ENCODE results near the gene TRDMT1. TPM values are rescaled to one million over a fixed set of nuclear protein-coding genes. Genes with fewer than 3 reads are reported as not detected.

TRDMT1 gene
- total and polyA plus RNA-seq, 3 donors from 2014 or later = 6.9 to 12.1 (median 9.7) TPM

- no peak overlapping the region for H3K4me3 ChIP-seq
- H3K36me3 ChIP-seq (ENCODE audit: low read depth, missing control alignments) = no peaks in the 10 kb centered on the region
- no peak overlapping the region for H3K27ac ChIP-seq
- intact Hi-C loops (cut with DNase I; ENCODE audit: low total_unique reads) = no loop called here
- H3K9me3 ChIP-seq = no peaks in the 10 kb centered on the region
- no peaks in the 10 kb centered on the region for H3K27me3 ChIP-seq
- WGBS, 2 donors = 91 to 92% methylated on average over 2 of the region's 2 CpGs
- H3K4me1 ChIP-seq = peaks cover 2% of the 10 kb centered on the region
- no peak for TF ChIP-seq CTCF (IDR thresholded peaks at IDR 0.05)
- no peak for TF ChIP-seq POLR2A (IDR thresholded peaks at IDR 0.05)
- no peak for DNase-seq
Observed at GRCh38 chr10:17240096-17240495, 38.6 kb upstream of the TRDMT1 start.

- TF ChIP-seq POLR2A (IDR thresholded peaks at IDR 0.05) = no peak
- TF ChIP-seq CTCF (IDR thresholded peaks at IDR 0.05) = no peak
- 86 to 92% methylated on average over 6 of the region's 6 CpGs for WGBS, 2 donors
- intact Hi-C loops (cut with DNase I; ENCODE audit: low total_unique reads) = no loop called here
- Histone ChIP-seq H3K4me1 (peaks cover 8% of the 10 kb centered on the region), H3K9me3 (no peaks in the 10 kb centered on the region), H3K36me3 (ENCODE audit: low read depth, missing control alignments) (no peaks in the 10 kb centered on the region), H3K27ac (no peak overlapping the region), H3K4me3 (no peak overlapping the region), H3K27me3 (no peaks in the 10 kb centered on the region)
- no peak for DNase-seq
Observed at GRCh38 chr10:17239345-17240085, 38.0 kb upstream of the TRDMT1 start.

GRCh38 chr10:17238445-17239291, 37.2 kb upstream of the TRDMT1 start:
- no peak overlapping the region for H3K4me3 ChIP-seq
- no peak for DNase-seq
- 58 to 63% methylated on average over 12 of the region's 12 CpGs for WGBS, 2 donors
- no peaks in the 10 kb centered on the region for H3K9me3 ChIP-seq
- no peaks in the 10 kb centered on the region for H3K27me3 ChIP-seq
- no peak overlapping the region for H3K27ac ChIP-seq
- H3K4me1 ChIP-seq = peaks cover 17% of the 10 kb centered on the region
- H3K36me3 ChIP-seq (ENCODE audit: low read depth, missing control alignments) = no peaks in the 10 kb centered on the region
- intact Hi-C loops (cut with DNase I; ENCODE audit: low total_unique reads) = no loop called here
- TF ChIP-seq CTCF (IDR thresholded peaks at IDR 0.05) (peak in 1 of 3 experiments; percentile 7), POLR2A (IDR thresholded peaks at IDR 0.05) (no peak)

- no peak for TF ChIP-seq POLR2A (IDR thresholded peaks at IDR 0.05)
- no peak for TF ChIP-seq CTCF (IDR thresholded peaks at IDR 0.05)
- Histone ChIP-seq H3K27me3 (no peaks in the 10 kb centered on the region), H3K27ac (no peak overlapping the region), H3K4me1 (peaks cover 23% of the 10 kb centered on the region), H3K9me3 (no peaks in the 10 kb centered on the region), H3K36me3 (ENCODE audit: low read depth, missing control alignments) (no peaks in the 10 kb centered on the region), H3K4me3 (no peak overlapping the region)
- intact Hi-C loops (cut with DNase I; ENCODE audit: low total_unique reads) = no loop called here
- no peak for DNase-seq
- WGBS, 2 donors = 70 to 80% methylated on average over 4 of the region's 4 CpGs
Observed at GRCh38 chr10:17237915-17238444, 36.5 kb upstream of the TRDMT1 start.

Measured in testis (tissue), 3 donors.